HTR-8/SVneo (cell line): ENCODE data around the gene IRF9.

Experiments
- DNase-seq: peaks from one replicate; pipeline ENCODE4 v3.0.0; 2011; ENCODE audit warnings: low spot score, mixed read lengths; ENCODE audit not compliant: insufficient read length
- FAIRE-seq: peaks from 2 replicates; lab custom pipeline; 2011; peaks lifted over from hg19 to GRCh38; lab: Jason Lieb, UNC

IRF9 gene

GRCh38 chr14:24207625-24208024 lies 46.6 kb downstream of the IRF9 start:
- no peak for FAIRE-seq
- no peak for DNase-seq

- no peak for FAIRE-seq
Observed at GRCh38 chr14:24211311-24211710, 50.2 kb downstream of the IRF9 start.

DNA sequence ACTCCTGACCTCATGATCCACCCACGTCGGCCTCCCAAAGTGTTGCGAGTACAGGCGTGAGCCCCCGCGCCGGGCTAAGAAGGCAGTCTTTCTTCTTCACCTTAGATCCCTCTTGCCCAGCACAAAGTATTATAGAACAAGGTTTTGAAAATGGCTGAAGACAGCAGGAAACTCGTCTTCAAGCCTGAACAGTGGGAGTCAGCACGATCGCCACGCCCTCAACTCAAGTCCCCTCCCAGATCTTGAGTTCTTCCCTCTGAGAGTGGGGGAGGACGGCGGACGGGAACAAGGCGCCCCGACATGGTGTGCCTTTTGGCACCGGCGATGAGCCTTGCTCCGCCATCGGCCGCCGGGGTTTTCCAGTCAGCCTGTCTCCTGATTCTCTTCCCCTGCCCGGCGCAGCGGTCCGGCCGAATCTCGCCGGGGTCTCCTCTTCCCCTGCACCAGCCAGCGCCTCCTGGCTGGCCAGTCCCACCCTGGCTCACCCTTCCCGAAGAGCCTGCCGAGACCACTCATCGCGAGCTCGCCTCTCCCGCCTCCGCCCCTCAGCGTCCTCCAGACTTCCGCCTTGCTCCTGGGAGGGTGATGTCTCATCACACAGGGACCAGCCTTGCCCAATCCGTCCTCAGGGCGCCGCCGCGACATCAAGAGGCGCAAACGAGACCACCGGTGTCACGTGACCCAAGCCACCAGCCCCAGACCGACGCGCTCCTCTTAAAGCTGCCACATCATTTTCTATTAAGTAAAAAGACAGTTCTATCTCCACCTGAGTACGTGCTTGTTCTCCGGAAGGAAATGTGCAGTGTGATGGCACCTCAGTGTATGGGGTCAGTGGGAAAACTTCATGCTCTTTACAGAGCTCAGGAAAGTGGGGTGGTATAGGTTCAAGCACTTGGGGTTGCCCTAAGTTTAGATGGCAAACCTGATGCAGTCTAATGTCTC lies 52.1 kb downstream of the IRF9 start, which contains the start of gene CHMP4A:
Gene CHMP4A, minus strand, starts transcription at position 565 of the 942 bp plus-strand sequence. Its CDS starts 49 bp downstream, at position 516.
- FAIRE-seq, result peak; percentile 69
- peak; percentile 94 for DNase-seq

More at GRCh38 chr14:24211311-24211710, 50.2 kb downstream of the IRF9 start:
- no peak for DNase-seq

- no peak for FAIRE-seq
- DNase-seq, result no peak
Observed at GRCh38 chr14:24213866-24214662, 53.0 kb downstream of the IRF9 start.

DNA sequence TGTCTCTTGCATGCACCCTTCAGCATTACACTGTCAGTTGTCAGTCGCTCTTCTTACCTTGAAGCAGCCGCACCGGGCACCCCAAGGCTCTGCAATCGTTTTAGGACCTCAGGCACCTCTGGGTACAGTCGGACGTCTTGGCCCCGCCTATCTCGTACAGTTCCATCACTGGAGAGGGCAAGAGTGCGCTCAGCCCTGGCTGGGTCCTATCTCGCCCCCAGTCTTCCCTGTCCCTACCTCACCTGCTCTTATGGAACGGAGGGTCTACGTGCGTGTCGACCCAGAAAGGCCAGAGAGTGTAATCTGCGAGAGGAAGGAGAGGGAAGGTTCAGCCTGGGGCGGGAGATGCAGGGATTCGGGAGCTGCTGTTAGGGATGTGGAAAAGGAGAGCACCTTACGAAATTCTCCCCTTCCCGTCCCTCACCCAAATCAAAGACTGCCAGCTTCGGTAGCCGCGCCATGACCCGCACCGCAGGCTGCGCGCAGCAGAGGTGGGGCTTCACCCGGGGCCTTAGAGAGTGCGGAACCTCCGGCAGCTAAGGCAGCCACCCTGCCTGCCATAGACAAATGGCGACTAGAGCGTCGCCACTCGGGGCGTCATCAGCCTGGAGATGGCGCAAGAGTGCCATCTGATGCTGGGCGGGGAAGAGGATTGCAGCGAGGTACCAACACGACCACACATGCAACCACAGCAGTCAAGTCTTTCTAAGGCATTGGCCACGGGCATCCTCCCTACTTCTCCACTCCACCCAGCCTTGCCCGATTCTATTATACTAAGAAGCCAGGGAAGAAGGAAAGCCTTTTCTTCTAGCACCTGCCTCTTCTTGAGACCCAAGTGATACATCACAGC lies 54.7 kb downstream of the IRF9 start, which contains the start of gene MDP1:
Gene MDP1, minus strand, starts transcription at position 572 of the 850 bp plus-strand sequence. Its CDS starts 111 bp downstream, at position 461.
- DNase-seq (peak; percentile 77), FAIRE-seq (peak; percentile 16)
